K562 treated with DMSO at 1 percent for 48 hours (cell line): Measurements from ENCODE around the gene CAMK2A. TPM values are rescaled to one million over a fixed set of nuclear protein-coding genes. Genes with fewer than 3 reads are reported as not detected.

Experiments used
- total RNA-seq: library from RNA; unstranded; fragments of 300-600 nt; gene quantifications from 2 replicates; pipeline ENCODE4 v1.2.3, GENCODE V29; 2022; ENCODE audit warnings: low replicate concordance; ENCODE audit errors: extremely low read depth

CAMK2A gene
- not detected in 2 replicates for total RNA-seq

DNA sequence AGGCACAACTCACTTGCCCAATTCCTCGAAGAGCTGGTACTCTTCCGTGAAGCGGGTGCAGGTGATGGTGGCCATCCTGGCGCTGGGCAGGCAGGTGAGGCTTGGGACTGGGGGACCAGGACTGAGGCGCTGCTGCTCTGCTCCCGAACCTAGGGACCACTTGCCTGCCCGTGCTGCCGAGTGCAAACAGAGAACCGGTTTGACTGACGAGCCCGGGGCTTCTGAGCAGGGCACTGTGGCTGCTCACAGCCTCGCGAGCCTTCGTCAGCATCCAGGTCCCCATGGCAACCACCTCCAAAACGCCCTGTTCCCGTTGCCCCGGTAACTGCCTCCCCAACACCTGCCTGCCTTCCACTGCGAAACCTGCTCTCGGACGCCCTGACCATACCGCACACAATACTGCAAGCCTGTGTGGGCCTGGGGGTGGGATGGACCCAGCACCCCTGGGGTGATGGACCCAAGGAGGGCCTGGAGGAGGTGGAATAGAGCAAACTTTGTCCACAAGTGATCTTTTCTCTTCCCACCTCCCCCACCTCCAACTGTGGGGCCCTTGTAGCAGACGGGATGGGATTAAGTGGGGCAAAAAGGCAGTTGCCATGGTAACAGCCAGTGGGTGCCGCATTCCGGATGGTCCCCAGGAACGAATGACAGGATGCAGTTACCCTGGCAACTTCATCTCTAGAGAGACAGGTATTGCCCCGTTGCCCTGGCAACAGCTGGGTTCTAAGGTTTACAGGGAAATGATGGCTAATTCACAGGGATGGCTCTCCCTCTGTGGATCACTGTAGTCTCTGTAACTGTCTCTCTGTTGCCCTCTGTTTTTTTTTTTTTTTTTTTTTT, at the start of gene CAMK2A:
TSS of gene CAMK2A (minus strand) at position 223 of the 840 bp plus-strand sequence. CDS start at position 75, 148 bp downstream.

GRCh38 chr5:150302301-150303069, 12.9 kb upstream of the CAMK2A start, which contains the start of gene ARSI:
TSS of gene ARSI (minus strand) at chr5:150302905. CDS start at chr5:150302373, 532 bp downstream.

GRCh38 chr5:150189728-150190502, 99.7 kb downstream of the CAMK2A start, which contains the start of gene SLC6A7:
TSS of gene SLC6A7 (plus strand) at chr5:150190062. CDS start at chr5:150190328, 266 bp downstream.

Other genes with a start within 250 kb of the CAMK2A start
- gene CSF1R, start 203.2 kb downstream of the CAMK2A start, total RNA-seq = not detected in 2 replicates
- not detected in 2 replicates for gene PDGFRB, start 133.9 kb downstream of the CAMK2A start, total RNA-seq
- gene CDX1, start 123.0 kb downstream of the CAMK2A start, total RNA-seq = not detected in 2 replicates
- gene SLC6A7, start 99.7 kb downstream of the CAMK2A start, total RNA-seq = not detected in 2 replicates
- gene ARSI, start 13.1 kb upstream of the CAMK2A start, total RNA-seq = not detected in 2 replicates
- gene TCOF1, start 67.9 kb upstream of the CAMK2A start, total RNA-seq = not detected in 2 replicates
- not detected in 2 replicates for gene CD74, start 123.1 kb upstream of the CAMK2A start, total RNA-seq
- gene RPS14, start 160.0 kb upstream of the CAMK2A start, total RNA-seq = 1,496 and 6,392 TPM in 2 replicates
- not detected in 2 replicates for gene NDST1, start 218.4 kb upstream of the CAMK2A start, total RNA-seq